Gastroesophageal sphincter (tissue), 4 donors: Measurements from ENCODE around the gene CSNK1D. TPM values are rescaled to one million over a fixed set of nuclear protein-coding genes. Genes with fewer than 3 reads are reported as not detected.
A peak's percentile ranks its signal among the peaks of the same experiment; 100 is the strongest.

ENCODE experiments used
- ATAC-seq: fragments of 150-250 bp; one replicate; pipeline ENCODE4 v1.9.1; 2016; ENCODE audit warnings: mild to moderate bottlenecking, moderate library complexity
- H3K27ac ChIP-seq, 4 donors: fragments of 200-600 bp; sonication (generic) in 3 of 4; 1 replicate in 3 of 4; 2 replicates in 1 of 4; pipeline ENCODE4 v1.5.1; 2016 to 2019
- H3K27me3 ChIP-seq: fragments of 200-600 bp; sonication (generic); one replicate; pipeline ENCODE4 v1.5.1; 2019
- H3K36me3 ChIP-seq, 2 donors: fragments of 200-600 bp; sonication (generic); one replicate each; pipeline ENCODE4 v1.5.1; 2019; ENCODE audit warnings: control low read depth in 1 of 2
- H3K4me1 ChIP-seq, 3 donors: fragments of 200-600 bp; sonication (generic); 1 replicate in 2 of 3; 2 replicates in 1 of 3; pipeline ENCODE4 v1.5.1; 2016 to 2019; ENCODE audit warnings: control low read depth in 2 of 3
- H3K4me3 ChIP-seq, 2 donors: fragments of 200-600 bp; sonication (generic); one replicate each; pipeline ENCODE4 v1.5.1; 2019; ENCODE audit warnings: mild to moderate bottlenecking in 1 of 2, moderate library complexity in 1 of 2
- H3K9me3 ChIP-seq, 3 donors: fragments of 200-600 bp; sonication (generic); one replicate each; pipeline ENCODE4 v1.5.1; 2017 to 2019; ENCODE audit warnings: control low read depth in 2 of 3
- EP300 ChIP-seq: sonication (generic); formaldehyde crosslinking; IDR thresholded peaks from one replicate; pipeline ENCODE4 v1.6.1; 2017; ENCODE audit warnings: antibody characterized with exemption, mild to moderate bottlenecking
- POLR2A ChIP-seq, 2 donors: fragments of 450-650 bp; IDR thresholded peaks; one replicate each; pipeline ENCODE4 v1.6.1; 2017; ENCODE audit warnings: antibody characterized with exemption in 2 of 2, mild to moderate bottlenecking in 2 of 2, moderate library complexity in 1 of 2
- POLR2AphosphoS5 ChIP-seq: sonication (generic); formaldehyde crosslinking; IDR thresholded peaks from one replicate; pipeline ENCODE4 v1.6.1; 2017; ENCODE audit warnings: antibody characterized with exemption
- WGBS, 2 donors: methylation state at CpG; one replicate each; pipeline ENCODE4 v1.1.5; 2018; ENCODE audit warnings: low coverage in 1 of 2; 5-methylcytosine and 5-hydroxymethylcytosine counted together
- total RNA-seq, 4 donors: library from RNA; depleted of rRNA; stranded (reverse); fragments of >200 nt; gene quantifications; one replicate each; pipeline ENCODE4 v1.1.0, GENCODE V29; 2016
- TF ChIP-seq, protein P1 (sequence below), 4 experiments: fragments of 200-600 bp in 2 of 4; fragments of 450-650 bp in 2 of 4; sonication (generic) in 1 of 4; IDR thresholded peaks; one replicate each; pipeline ENCODE4 v1.5.1; 2017 to 2019; ENCODE audit warnings: antibody characterized with exemption in 4 of 4, mild to moderate bottlenecking in 2 of 4, moderate library complexity in 2 of 4

Gene CSNK1D
- total RNA-seq, 4 donors from 2014 or later: 23.4 to 92.1 (median 72.4) TPM

DNA sequence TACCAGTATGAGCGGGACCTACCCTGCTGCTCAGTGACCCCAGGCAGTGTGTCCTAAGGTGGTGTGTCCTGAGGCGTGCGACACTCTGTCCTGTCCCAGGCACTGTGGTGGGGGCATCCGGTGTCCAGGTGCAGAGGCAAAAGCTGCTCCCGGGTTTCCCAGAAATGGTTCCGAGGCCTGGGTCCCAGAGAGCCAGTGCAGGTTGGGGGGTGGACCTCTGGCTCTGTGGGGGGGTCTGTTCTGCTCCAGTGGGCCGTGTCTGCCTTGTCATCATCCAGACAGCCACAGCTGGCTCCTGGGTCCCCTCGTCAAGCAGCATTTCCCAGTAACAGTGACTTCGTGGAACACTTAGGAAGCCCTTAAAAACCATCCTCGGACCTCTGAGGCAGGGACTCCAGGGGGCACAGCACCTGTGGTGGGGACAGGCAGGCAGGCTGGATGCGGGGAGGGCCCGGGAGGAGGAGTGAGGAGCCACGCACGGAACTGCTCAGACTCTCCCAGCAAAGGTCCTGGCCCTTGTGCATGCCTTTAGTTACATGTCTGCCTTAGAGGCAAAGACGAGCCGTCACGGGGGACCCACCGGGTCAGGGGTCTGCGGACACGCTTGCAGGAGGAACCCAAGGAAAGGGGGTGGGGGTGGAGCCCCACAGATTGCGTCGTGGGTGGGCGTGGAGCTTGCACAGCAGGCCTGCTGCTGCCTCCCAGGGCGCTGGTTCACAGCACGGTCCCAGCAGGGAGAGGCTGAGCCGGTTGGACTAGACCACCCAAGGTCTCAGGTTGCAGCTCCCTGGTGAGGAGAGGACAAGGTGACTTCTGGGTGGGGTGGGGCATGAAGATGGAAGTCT is 39.1 kb downstream of the CSNK1D start:
- H3K4me1 ChIP-seq: peaks cover 0 to 97% (median 51%) of the 10 kb centered on the region in 3 donors
- H3K27ac ChIP-seq: peak overlapping the region in 3 of 4 donors; percentile 81 to 86 (median 85)
- no peak for ATAC-seq
- no peaks in the 10 kb centered on the region for H3K9me3 ChIP-seq
- WGBS, 2 donors: no CpG with 5 or more reads among the region's 26 CpGs
- H3K4me3 ChIP-seq: no peak overlapping the region
- H3K27me3 ChIP-seq: no peaks in the 10 kb centered on the region
- H3K36me3 ChIP-seq: peaks cover 0 to 24% of the 10 kb centered on the region in 2 donors
- TF ChIP-seq POLR2A (IDR thresholded peaks at IDR 0.05) (no peak), POLR2AphosphoS5 (no peak), EP300 (no peak)
- TF ChIP-seq, protein P1, sequence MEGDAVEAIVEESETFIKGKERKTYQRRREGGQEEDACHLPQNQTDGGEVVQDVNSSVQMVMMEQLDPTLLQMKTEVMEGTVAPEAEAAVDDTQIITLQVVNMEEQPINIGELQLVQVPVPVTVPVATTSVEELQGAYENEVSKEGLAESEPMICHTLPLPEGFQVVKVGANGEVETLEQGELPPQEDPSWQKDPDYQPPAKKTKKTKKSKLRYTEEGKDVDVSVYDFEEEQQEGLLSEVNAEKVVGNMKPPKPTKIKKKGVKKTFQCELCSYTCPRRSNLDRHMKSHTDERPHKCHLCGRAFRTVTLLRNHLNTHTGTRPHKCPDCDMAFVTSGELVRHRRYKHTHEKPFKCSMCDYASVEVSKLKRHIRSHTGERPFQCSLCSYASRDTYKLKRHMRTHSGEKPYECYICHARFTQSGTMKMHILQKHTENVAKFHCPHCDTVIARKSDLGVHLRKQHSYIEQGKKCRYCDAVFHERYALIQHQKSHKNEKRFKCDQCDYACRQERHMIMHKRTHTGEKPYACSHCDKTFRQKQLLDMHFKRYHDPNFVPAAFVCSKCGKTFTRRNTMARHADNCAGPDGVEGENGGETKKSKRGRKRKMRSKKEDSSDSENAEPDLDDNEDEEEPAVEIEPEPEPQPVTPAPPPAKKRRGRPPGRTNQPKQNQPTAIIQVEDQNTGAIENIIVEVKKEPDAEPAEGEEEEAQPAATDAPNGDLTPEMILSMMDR (IDR thresholded peaks at IDR 0.05): no peak

DNA sequence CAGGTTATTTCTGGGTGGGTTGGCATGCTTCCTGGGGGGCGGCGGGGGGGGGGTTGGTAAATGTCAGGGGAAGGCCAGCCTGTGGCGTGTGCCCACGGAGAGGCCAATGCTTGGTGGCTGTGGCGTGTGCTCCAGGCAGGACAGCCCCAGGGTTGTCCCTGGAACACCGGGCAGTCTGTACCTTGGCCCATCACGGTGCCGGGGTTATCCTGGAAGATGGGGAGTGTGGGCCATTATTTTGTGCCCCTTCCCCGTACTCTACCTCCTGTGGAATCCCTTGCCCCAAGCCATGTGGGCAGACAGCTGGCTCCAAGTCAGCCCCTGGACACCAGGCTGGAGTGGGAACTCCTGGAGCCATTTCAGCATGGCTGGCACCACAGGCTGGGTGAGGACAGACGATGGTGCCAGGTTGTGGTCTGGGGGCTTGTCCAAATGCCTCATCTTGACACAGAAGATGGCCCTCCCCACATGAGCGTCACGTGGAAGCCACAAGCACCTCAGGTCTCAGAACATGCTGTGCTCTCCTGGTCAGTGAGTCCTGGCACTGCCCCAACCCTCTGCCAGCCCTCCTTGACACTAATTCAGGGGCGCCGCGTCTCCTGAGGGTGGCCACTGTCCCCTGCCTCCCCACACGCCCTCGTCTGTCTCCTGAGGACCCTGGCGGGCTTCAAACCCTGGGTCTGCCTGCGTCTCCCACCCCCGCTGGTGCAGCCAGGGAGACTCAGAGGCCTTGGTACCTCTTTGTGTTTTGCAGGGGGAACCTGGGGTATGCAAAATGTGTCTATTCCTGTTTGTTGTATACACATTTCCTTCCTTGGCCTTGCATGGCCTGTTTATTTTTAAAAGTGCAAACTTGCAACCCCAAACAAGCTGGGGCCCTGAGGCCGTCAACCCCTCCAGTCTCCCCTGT is 40.4 kb downstream of the CSNK1D start:
- 78 to 93% methylated on average over 2 to 3 of the region's 21 CpGs for WGBS, 2 donors
- H3K9me3 ChIP-seq: no peaks in the 10 kb centered on the region
- peaks cover 0 to 19% of the 10 kb centered on the region in 2 donors for H3K36me3 ChIP-seq
- TF ChIP-seq POLR2A (IDR thresholded peaks at IDR 0.05) (no peak), POLR2AphosphoS5 (peak; percentile 19)
- TF ChIP-seq, protein P1 (IDR thresholded peaks at IDR 0.05): no peak
- H3K27ac ChIP-seq: peak overlapping the region in 3 of 4 donors; percentile 88 to 92 (median 91)
- peaks cover 0 to 95% (median 39%) of the 10 kb centered on the region in 3 donors for H3K4me1 ChIP-seq
- H3K4me3 ChIP-seq: no peak overlapping the region
- ATAC-seq: no peak
- H3K27me3 ChIP-seq: no peaks in the 10 kb centered on the region

DNA sequence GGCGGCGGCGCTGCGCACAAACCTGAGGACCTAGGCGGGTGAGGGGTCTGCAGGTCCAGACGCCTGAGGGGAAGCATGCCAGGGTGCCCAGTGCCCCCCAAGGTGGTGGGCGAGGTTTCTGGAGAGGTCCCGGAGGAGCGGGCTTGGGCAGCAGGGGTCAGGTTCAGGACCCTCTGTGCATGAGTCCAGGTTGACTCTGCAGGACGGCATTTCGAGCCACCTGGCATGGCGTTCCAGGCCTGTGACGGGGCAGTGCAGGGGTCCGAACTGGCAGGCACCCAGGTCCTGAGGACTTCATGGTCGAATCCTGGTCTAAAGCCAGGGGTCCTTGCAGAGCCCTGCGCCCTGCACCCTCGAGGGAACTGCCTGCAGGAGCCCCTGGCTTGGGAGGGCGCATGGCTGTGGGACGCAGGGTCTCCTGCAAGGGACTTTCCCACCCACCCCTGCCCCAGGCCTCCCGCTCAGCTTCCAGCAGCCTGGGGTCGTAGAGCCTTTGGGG is 41.1 kb downstream of the CSNK1D start:
- ATAC-seq: no peak
- H3K9me3 ChIP-seq: no peaks in the 10 kb centered on the region
- H3K27me3 ChIP-seq: no peaks in the 10 kb centered on the region
- no peak for TF ChIP-seq EP300
- TF ChIP-seq POLR2AphosphoS5: no peak
- TF ChIP-seq POLR2A (IDR thresholded peaks at IDR 0.05): no peak
- TF ChIP-seq, protein P1 (IDR thresholded peaks at IDR 0.05): no peak
- peak overlapping the region; percentile 82 to 92 (median 90) for H3K27ac ChIP-seq
- peaks cover 0 to 90% (median 31%) of the 10 kb centered on the region in 3 donors for H3K4me1 ChIP-seq
- no CpG with 5 or more reads among the region's 21 CpGs for WGBS, 2 donors
- peaks cover 0 to 12% of the 10 kb centered on the region in 2 donors for H3K36me3 ChIP-seq
- peak overlapping the region in 1 of 2 donors; percentile 74 for H3K4me3 ChIP-seq

DNA sequence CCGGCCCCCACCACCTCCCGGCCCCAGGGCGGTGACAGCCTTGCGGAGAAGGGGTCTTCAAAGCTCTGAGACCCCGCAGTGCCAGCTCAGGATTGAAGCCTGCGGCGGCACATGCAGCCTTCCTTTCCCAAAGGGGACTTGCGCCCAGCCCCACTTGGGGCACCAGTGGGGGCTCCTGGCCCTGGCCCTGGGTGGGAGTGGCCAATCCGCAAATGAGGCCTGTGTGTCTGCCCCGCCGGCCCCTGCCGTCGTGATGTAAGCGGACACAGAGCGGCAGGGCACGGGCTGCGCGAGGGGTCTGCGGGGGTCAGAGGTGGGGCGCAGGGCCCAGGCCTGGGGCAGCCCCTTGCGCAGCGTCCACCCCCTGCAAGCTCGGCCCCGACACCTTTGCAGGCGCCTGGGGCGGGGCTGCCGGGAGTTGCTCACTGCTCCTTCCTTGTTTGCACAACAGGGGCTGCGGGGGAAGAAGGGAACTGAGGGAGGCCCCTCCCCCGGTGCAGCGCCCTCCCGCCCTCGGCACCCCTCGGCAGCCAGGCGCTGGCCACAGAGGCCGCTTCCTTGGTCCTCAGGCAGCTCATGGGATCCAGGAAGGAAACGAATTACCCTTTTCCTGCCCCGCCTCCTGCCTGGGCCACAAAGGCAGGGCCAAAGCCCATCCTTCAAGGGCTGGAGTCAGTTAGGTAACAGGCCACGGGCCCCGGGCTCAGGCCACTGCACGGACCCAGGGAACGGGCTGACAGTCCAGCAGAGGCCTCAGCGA is 41.8 kb downstream of the CSNK1D start:
- no CpG with 5 or more reads among the region's 42 CpGs for WGBS, 2 donors
- peaks cover 0 to 6% of the 10 kb centered on the region in 2 donors for H3K36me3 ChIP-seq
- H3K27ac ChIP-seq: peak overlapping the region; percentile 82 to 92 (median 90)
- peak; percentile 58 for ATAC-seq
- no peaks in the 10 kb centered on the region for H3K27me3 ChIP-seq
- H3K4me1 ChIP-seq: peaks cover 0 to 84% (median 31%) of the 10 kb centered on the region in 3 donors
- TF ChIP-seq EP300: no peak
- TF ChIP-seq POLR2AphosphoS5: peak; percentile 23
- TF ChIP-seq, protein P1 (IDR thresholded peaks at IDR 0.05): peak in 1 of 4 experiments; percentile 6
- peak; percentile 19 to 46 for TF ChIP-seq POLR2A (IDR thresholded peaks at IDR 0.05)
- H3K9me3 ChIP-seq: no peaks in the 10 kb centered on the region
- peak overlapping the region; percentile 57 to 74 for H3K4me3 ChIP-seq
